GM21717 (cell line): Measurements from ENCODE around the gene SCGB1A1.
"Not testable (repeated sequence)": the region's sequence is repeated elsewhere in the genome, so short reads cannot be mapped to it uniquely, and the experiment has no call there.

Experiments used
- ATAC-seq: cut with Tn5 transposase; IDR thresholded peaks from one replicate; pipeline ENCODE4 v1.9.1; 2021; ENCODE audit warnings: mild to moderate bottlenecking, moderate library complexity; ENCODE audit not compliant: unreplicated experiment

Gene SCGB1A1, protein sequence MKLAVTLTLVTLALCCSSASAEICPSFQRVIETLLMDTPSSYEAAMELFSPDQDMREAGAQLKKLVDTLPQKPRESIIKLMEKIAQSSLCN

DNA sequence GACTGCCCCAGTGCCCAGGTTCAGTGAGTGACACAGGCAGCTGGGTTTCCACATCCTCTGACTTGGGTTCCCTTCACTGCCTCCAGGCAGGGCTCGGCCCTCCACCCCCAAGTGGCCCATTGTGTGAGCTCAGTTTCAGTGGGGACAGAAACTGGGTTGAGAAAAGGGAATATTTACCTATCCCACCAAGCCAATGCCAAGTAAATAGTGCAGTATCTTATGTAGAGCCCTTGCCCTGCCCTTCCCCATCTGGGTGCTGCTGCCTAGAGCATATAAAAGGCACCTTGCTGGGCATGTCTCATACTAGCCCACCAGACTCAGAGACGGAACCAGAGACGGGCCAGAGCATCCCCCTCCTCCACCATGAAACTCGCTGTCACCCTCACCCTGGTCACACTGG is at the start of gene SCGB1A1:
Gene SCGB1A1 (plus strand): TSS at position 301 of the 400 bp plus-strand sequence. CDS start 63 bp downstream, at position 364.
- ATAC-seq: no peak

DNA sequence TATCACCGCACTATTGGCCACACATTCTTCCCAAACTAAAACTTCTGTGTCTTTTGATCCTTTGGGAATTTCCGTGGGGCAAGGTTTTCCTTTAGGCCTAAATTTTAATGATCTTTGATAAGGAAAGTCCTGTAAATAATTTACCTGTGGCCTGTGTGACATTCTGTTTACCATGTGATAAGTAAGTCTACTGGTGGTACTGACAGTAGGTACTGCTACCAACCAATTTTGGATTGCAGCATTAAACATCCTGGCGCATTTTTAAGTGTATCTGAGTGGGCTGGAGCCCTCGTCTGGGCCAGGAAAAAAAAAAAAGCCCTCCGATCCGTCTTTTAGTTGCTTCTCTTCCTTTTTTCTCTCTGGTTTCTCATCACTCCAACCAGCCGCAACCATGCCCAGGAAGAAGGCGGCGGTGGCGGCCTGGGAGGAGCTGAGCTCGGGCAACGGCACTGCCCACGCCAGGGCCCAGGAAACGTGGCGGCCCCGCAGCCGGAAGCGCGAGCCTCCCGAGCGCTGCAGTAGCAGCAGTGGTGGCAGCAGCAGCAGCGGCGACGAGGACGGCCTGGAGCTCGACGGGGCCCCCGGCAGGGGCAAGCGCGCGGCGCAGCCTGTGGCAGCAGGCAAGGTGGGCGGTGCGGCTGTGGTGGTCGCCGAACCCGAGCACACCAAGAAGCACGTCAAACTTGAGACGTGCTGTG is 47.9 kb upstream of the SCGB1A1 start:
- ATAC-seq: no peak

DNA sequence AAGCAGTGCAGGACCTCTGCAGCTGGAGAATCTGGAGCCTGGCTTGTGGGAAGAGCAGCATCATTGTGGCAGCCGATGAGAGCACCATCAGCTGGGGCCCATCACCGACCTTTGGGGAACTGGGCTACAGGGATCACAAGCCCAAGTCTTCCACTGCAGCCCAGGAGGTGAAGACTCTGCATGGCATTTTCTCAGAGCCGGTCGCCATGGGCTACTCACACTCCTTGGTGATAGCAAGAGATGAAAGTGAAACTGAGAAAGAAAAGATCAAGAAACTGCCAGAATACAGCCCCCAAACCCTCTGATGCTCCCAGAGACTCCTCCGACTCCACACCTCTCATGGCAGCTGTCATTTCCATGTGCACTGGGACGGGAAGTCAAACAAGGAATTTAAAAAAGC is 46.0 kb upstream of the SCGB1A1 start:
- ATAC-seq: no peak

DNA sequence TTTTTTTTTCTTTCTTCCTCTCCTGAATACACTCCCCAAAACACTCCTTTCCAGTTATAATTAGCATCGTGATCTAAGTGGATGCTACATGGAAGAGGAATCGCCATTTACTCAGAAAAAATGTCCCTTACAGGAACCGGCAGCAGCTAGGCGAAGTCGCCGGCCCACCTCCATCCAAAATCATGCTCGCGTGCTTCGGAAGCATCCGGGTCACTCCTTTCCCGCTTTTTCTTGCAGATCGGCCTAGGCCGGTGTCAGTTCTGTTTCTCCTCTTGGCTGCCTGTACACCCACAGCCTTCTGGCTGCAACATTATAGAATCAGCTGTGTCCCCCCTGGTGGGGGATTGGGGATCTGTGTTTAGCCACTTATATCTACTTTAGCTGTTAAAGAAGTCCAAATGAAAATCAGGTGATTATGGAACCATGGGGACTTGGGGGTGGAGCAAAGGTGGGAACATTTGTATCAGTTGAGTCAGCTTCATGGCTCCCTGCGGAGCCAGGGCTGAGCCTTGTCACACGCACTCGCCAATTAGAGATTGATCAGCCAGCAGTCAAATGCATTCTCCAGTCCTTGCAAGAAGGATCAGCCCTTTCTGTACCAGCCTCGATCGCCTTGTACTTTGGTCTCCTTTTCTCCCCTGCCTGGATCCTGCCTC is 45.2 kb upstream of the SCGB1A1 start:
- ATAC-seq: no peak

DNA sequence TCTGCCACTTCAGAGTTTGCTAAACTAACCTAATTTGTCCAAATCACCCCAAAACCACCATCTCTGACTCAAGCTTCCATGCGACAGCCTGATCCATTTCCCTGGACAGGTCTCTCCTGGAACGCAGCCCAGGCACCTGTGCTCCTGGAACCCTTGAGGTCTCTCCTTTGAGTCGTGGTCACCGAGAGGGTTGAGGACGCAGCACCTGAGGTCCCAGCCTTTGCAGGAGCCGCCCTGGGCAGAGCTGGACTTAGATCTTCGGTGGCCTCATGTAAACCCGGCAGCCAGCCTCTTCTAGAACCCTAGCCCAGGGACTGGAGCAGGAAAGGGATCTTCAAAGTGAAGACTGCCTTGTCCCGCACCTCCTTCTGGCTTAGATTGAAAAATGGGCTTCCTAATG is 44.0 kb upstream of the SCGB1A1 start:
- ATAC-seq: no peak

DNA sequence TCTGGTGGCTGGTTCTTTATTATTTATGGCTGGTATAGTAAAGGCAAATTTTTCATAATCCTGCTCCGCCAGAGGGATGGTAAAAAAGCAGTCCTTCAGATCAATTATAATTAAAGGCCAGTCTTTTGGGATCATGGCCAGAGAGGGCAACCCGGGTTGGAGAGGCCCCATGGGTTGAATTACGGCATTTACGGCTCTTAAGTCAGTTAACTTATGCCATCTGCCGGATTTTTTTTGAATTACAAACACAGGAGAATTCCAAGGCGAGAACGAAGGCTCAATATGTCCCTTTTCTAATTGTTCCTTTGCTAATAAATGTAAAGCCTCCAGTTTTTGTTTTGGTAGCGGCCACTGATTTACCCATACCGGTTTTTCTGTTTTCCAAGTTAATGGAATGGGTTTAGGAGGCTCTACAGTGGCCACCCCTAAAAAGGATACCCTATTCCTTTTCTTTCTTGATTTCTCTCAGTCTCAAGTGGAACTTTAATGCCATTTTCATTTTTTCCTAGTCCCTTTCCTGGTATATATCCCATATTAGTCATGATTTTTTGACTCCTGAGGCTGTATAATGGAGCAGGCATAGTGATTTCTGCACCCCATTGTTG is 40.3 kb upstream of the SCGB1A1 start:
- not testable (repeated sequence) for ATAC-seq

DNA sequence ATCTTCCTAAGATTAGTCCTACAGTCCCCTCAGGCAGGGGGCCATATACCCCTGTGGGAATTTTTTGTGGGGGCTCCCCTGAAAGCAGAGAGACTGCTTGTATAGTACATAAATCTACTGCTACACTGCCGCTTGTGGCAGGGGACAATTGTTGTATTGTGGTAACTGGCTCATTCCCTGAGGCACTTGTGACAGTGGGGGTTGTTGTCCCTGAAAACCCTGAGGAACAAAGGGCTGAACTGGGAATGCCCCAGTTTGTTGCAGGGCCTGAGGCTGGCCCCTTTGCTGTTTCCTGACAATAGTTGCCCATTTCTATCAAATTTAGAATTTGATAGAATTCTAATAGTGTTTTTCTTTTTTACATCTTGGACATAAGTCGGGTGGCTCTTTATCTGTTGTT is 39.2 kb upstream of the SCGB1A1 start:
- ATAC-seq: not testable (repeated sequence)

DNA sequence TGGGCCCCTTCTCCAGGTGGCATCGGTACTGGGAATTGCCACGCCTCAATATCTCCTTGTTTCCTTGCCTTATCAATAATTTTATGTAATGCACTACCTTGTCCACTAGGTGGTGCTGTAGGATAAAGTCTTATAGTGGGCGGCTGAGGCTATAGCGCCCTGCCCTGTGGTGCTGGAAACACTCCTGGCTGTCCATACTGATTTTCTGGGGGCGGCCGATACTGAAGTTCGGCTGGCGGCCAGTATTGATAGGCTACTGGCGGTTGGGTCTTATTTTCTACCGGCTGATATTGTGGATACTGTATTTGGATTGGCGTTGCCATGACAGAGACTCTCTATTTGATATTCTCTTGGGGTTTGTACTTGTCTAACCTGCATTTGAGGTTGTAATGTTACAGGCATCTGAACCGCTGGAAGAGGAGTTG is 38.0 kb upstream of the SCGB1A1 start:
- not testable (repeated sequence) for ATAC-seq

DNA sequence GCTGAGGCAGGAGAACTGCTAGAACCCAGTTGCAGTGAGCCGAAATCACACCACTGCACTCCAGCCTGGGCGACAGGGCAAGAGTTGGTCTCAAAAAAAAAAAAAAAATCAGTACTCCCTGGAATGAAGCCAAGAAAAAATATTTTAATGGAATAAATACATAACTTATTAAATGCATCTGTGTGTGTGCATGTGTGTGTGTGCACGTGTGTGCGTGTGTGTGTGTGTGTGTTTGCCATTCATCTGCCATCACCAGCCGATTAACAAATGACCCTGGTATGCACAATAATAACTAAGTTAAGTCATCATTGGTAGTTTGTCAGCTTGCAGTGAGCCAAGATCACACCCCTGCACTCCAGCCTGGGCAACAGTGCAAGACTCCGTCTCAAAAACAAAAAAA is 35.0 kb upstream of the SCGB1A1 start:
- ATAC-seq: no peak

DNA sequence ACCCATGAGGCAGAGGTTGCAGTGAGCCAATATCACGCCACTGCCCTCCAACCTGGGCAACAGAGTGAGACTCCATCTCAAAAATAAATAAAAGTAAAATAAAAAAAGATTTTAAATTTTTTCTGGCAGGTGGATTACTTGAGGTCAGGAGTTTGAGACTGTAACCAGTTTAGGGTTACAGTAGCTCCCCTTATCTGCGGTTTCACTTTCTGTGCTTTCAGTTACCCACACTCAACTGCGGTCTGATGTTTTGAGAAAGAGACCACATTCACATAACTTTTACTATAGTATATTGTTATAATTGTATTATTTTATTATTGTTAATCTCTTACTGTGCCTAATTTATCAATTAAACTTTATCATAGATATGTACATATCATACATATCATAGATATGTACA is 32.8 kb upstream of the SCGB1A1 start:
- not testable (repeated sequence) for ATAC-seq

DNA sequence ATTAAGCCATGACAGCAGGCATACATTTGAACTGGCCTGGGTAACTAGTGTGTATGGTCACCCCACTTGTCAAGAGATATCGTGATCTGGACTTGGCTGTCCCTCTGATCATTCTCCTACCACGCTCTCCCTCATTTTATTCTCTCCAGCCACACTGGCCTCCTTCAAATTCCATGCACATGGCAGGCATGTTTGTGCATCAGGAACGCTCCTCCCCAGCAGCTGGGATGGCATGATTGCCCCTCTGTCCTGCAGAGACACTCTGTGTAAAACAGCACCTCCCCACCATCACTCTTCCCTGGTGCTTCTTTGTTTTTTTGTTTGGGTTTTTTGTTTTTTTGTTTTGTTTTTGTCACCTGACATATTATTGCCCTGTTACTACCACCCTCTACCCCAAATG is 31.5 kb upstream of the SCGB1A1 start:
- ATAC-seq: no peak

DNA sequence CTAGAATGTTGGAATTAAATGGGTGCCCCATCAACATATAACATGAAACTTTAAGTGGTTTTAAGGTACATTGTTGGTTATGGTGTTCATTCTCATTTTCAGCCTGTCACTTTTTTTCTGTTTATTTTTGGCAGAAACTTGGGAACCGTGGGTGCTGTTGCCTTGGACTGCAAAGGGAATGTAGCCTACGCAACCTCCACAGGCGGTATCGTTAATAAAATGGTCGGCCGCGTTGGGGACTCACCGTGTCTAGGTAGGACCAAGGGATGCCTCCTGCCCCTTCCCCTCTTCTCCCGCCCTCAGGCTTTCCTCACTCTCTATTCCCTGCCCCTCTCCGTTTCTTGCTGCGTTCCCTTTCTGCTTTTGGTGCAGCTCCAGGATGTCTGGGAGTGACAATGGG is 29.8 kb upstream of the SCGB1A1 start:
- ATAC-seq: no peak

DNA sequence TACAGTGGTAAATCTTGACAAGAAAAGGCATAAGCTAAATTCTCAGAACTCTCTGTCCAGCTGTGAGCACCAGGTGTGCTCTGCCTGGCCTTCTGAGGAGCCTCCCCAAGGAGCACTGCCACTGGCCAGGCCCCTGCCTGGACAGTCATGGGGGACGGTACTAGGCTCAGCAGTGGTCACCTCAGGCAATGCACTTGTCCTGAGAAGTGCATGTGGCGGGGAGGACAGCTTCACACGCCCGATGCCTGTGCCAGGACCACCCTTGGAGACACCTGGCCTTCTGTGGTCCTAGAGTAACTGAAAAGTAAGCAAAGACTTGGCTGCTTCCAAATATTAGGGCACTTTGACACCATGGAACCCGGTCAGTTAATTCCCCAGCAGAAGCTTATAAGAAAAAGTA is 28.6 kb upstream of the SCGB1A1 start:
- no peak for ATAC-seq

DNA sequence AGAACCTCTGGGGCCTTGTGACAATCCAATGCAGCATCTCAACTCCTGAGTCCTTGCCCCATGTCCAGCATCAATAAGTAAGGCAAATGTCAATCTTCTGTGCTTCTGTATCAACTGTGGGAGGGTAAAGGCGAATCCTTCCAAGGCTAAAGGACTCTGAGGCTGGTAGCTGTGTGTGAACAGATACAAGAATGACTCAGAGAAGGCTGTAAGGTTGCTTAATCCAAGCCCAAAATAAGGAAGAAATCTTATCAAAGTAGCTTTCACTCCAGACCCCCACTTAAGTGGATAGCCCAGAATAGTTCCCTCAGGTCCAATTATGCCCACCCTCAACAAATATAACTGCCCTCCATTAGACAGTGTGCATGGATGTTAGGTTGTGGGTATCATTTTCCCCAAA is 28.1 kb upstream of the SCGB1A1 start:
- ATAC-seq: no peak

DNA sequence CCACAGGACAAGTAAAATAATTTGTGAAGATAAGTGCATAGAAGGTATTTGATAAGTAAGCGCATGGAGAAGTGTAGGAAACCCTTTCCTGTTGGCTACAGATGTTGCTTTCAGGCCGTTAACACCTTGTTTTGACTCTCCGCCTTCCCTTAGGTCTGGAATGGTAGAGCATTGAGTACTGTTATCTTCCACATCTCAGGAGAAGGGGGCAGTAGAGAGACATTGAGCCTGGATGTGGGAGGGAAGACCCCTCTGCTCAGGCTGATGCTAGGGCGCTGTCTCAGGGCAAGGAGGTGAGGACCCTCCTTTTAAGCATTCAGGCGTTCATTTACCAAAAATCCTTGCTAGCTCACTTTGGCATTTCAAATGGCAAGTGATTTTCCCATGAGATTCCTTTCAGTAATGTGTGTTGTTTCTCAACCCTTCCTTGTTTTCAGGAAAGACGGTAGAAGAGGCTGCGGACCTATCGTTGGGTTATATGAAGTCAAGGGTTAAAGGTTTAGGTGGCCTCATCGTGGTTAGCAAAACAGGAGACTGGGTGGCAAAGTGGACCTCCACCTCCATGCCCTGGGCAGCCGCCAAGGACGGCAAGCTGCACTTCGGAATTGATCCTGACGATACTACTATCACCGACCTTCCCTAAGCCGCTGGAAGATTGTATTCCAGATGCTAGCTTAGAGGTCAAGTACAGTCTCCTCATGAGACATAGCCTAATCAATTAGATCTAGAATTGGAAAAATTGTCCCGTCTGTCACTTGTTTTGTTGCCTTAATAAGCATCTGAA is 27.0 kb upstream of the SCGB1A1 start:
- no peak for ATAC-seq

DNA sequence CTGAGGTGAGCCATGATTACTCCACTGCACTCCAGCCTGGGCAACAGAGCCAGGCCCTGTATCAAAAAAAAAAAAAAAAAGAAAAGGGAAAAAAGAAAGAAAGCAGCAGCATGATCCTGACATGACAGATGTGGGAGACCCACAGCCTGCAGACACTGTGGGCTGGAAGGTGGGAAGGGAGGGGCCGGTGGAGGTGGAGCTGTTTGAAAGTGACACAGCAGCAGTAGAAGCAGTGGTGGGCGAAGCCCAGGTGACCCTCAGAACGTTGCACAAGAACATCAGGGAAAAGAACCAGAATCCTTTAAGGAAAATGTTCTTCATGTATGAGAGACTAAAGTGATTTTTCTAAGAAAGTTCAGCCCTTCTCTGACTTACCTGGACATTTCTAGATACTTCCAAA is 26.3 kb upstream of the SCGB1A1 start:
- ATAC-seq: no peak

DNA sequence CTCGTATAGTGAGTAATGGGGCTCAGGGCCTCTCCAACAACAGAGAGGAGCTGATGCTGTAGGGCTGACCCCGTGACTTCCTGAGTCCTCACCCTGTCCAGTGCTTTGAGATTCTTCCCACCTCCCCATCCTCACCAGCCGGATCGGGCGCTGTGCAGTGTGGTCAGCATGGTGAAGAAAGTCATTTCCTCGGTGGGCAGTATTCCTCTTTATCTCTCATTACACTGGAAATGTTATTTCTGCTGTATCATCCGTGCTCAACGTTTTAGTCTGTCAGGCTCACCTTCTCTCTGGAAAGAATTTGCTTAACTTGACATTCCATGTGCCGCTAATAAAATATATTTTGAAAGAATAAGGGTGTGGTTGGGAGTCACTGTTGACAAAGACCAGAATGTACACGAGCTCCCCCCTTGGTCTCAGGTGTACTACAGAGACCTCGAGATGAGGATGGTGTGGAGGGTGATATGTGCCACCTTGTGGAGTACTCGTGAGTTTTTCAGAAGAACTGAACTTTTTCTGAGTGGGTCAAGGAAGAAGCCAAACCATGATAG is 25.7 kb upstream of the SCGB1A1 start:
- ATAC-seq: no peak

DNA sequence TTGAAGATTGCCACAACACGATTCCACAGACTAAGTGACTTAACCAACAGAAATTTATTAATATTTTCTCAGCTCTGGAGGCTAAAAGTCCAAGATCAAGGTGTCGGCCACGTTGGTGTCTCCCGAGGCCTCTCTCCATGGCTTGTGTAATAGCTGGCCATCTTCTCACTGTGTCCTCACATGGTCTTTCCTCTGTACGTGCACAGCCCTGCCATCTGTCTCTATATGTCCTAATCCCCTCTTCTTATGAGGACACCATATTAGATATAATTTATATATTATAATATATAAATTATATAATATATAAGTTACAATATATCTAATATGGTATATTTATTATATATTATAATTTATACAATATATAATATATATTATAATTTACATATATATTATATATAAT is 25.1 kb upstream of the SCGB1A1 start:
- ATAC-seq: no peak

DNA sequence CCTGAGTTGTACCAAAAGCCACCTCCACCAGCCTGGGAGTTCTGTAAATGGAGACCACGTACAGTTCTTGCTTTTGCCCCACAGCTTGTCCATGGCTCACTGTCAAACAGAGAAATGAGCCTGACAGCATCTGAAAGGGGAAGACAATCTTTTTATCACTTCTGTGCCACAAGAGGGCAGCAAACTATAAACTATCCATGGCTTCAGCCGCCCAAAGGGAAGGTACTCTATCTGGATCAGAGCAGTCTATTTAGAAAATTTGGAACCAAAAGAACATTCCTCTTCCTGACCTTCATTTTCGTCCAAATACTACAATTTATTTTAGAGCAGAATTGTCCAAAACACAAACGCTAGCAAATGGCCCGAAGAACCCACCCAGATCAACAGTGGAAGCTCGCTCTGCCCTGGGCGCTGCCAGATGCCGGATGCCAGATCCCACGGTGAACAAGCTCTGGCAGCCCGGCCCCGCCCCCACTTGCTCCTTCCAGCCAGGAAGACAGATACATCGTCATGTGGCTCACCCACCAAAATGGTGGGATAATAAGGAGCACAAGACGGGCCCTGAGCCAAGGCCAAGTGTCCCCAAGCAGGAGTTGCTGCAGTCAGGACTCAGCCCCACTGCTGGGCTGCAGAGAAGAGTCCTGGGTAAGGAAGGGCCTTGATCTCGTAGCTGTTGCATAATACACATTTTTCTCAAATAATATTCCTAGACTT is 23.9 kb upstream of the SCGB1A1 start:
- ATAC-seq: no peak

DNA sequence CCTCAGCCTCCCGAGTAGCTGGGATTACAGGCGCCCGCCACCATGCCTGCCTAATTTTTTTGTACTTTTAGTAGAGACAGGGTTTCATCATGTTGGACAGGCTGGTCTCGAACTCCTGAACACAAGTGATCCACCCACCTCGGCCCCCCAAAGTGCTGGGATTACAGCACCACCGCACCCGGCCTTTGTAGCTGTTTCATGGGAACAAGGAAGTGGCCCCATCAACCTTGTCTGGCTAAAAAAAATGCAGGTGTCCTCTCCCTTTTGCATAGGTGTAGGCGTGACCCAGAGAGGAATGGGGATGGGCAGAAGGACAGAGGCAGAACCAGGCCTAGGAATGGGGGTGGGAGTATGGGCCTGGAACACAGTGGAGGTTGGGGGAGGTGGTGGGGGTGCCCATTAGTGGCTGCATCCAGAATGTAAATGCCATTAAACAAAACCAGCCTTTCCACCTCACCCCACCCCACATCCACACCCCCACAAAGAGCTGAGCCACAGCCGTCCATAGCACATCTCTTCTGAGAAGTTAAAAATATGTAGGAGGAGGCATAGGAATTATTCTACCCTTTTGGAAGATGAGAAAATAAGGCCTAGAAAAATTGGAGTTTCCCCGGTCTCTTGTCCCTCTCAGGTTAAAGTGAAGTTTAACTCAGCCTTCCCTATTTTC is 22.8 kb upstream of the SCGB1A1 start:
- ATAC-seq: no peak
